ENCODE data around the gene SORL1.

The SORL1 gene

GRCh38 chr11:121467965-121468364 is 15.9 kb downstream of the SORL1 start:
- in situ Hi-C loops (cut with MboI; ENCODE audit: low sequenced_read_pairs, unreplicated experiment) = no loop called here
- DNase-seq (ENCODE audit: low spot score) = peak; percentile 79

DNA sequence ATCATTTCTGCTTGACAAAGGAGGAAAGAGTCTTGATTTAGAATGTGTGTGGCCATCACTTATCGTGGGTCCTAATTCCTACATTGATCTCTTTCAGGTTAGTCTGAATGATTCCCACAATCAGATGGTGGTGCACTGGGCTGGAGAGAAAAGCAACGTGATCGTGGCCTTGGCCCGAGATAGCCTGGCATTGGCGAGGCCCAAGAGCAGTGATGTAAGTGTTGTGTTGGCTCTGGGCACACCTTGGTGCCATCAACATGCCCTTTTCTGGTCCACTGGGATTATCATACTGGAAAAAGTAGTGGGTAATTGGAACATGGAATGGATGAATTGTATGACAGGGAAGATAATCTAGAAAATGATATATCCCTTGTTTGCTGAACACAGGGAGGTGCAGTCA is 17.8 kb downstream of the SORL1 start:
- no peak for TF ChIP-seq CTCF (IDR thresholded peaks at IDR 0.05; ENCODE audit: borderline replicate concordance, control extremely low read depth, extremely low read depth, insufficient read depth, missing control alignments)
- in situ Hi-C loops (cut with MboI; ENCODE audit: low sequenced_read_pairs, unreplicated experiment) = no loop called here
- no peak for DNase-seq (ENCODE audit: low spot score)

More at GRCh38 chr11:121467965-121468364, 15.9 kb downstream of the SORL1 start:
- TF ChIP-seq CTCF (IDR thresholded peaks at IDR 0.05; ENCODE audit: borderline replicate concordance, control extremely low read depth, extremely low read depth, insufficient read depth, missing control alignments) = no peak

DNA sequence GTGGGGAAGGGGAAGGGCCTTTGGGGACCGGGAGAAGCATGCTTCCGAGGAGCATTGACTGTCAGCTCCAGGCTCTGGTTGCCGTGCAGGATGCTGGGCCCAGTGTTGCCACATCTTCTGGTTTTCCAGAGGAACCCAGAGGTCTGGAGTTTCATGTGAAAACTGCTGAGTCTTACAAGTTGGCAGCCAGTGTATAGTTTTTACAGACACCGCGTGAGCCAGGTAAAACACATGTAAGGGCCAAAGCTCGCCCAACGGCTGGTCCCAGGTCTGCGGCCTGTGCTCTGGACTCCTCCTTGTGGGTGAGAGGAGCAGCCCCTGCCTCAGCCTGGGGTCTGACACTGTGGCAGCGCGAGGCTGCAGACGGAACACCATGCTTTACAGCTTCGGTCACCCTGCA is 19.1 kb downstream of the SORL1 start:
- TF ChIP-seq CTCF (IDR thresholded peaks at IDR 0.05; ENCODE audit: borderline replicate concordance, control extremely low read depth, extremely low read depth, insufficient read depth, missing control alignments) = no peak
- no peak for DNase-seq (ENCODE audit: low spot score)
- in situ Hi-C loops (cut with MboI; ENCODE audit: low sequenced_read_pairs, unreplicated experiment) = no loop called here

DNA sequence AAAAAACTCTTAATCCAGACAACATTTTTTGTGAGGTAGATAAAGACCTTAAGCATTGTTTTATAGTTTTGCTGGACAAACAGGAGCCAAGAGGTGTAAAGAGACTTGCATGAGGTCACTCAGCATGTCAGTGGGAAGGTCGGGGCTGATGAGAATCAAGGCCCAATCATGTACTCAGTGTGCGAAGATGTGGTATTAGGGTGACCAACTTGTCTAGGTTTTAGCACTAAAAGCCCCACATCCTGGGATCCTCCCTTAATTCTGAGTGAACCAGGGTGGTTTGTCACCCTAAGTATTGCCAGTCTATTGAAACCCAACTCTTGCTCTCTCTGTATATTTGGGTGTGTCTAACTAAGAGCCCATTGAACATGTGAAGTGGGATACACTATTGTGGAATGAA is 20.2 kb downstream of the SORL1 start:
- DNase-seq (ENCODE audit: low spot score) = no peak
- in situ Hi-C loops (cut with MboI; ENCODE audit: low sequenced_read_pairs, unreplicated experiment) = no loop called here
- no peak for TF ChIP-seq CTCF (IDR thresholded peaks at IDR 0.05; ENCODE audit: borderline replicate concordance, control extremely low read depth, extremely low read depth, insufficient read depth, missing control alignments)

DNA sequence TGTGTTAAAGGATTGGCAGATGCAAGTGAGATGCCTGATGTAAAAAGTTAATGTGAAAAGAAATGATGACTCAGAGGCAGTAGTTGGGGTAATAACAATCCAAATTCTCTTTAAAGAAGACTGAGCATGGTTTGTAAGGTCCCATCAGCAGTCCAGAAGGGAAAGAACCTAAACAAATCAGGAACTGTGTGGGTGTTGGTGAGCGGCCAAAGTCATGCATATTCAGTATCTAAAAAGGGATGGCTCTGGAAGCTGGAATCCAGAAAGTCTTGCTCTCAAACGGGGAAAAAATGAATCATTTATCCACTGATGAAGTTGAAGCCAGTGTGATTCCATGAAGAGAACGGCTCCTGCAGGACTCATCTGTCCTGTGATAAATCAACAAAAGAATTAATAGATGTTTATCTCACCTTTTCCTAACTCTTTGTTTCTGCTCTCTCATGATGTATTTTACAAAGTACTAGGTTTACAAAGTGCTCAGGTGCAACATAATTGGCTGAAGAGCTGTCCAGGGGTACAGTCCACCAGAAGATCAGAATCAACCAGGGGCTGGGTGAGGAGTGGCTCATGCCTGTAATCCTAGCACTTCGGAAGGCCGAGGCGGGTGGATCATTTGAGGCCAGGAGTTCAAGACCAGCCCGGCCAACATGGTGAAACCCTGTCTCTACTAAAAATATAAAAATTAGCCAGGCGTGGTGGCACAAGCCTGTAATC is 21.1 kb downstream of the SORL1 start:
- DNase-seq (ENCODE audit: low spot score) = no peak
- in situ Hi-C loops (cut with MboI; ENCODE audit: low sequenced_read_pairs, unreplicated experiment) = no loop called here
- TF ChIP-seq CTCF (IDR thresholded peaks at IDR 0.05; ENCODE audit: borderline replicate concordance, control extremely low read depth, extremely low read depth, insufficient read depth, missing control alignments) = no peak

DNA sequence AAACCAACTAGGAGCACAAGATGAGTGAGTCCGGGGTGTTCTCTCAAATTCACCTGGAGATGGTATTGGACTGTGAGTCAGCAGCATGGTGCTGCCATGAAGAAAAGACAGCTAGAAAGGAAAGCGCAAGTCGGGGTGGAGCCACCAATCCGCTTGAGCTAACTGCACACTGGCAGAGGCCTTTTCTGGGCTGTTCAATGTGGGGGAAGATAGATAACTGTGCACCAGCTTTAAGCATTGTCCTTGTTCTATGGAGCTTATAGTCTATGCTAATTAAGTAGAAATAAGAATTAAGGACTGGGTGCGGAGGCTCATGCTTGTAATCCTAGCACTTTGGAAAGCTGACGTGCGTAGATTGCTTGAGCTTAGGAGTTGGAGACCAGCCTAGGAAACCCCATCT is 22.6 kb downstream of the SORL1 start:
- in situ Hi-C loops (cut with MboI; ENCODE audit: low sequenced_read_pairs, unreplicated experiment) = no loop called here
- TF ChIP-seq CTCF (IDR thresholded peaks at IDR 0.05; ENCODE audit: borderline replicate concordance, control extremely low read depth, extremely low read depth, insufficient read depth, missing control alignments) = no peak
- DNase-seq (ENCODE audit: low spot score) = no peak
